ENCODE results near the gene YBX2.
A peak's percentile ranks its signal among the peaks of the same experiment; 100 is the strongest.

The YBX2 gene

GRCh38 chr17:7323731-7324437 lies 29.4 kb upstream of the YBX2 start:
- peak in 1 of 3 donors; percentile 51 for DNase-seq (ENCODE audit: low read depth in 3 of 3)

- no peak for DNase-seq (ENCODE audit: low read depth in 3 of 3)
Measured at GRCh38 chr17:7322520-7323194, 28.2 kb upstream of the YBX2 start.

- DNase-seq (ENCODE audit: low read depth in 3 of 3), result no peak
Measured at GRCh38 chr17:7321466-7321865, 27.0 kb upstream of the YBX2 start.

- DNase-seq (ENCODE audit: low read depth in 3 of 3), result no peak
Measured at GRCh38 chr17:7318121-7318860, 23.9 kb upstream of the YBX2 start.

- no peak for DNase-seq (ENCODE audit: low read depth in 3 of 3)
Measured at GRCh38 chr17:7317161-7317803, 22.8 kb upstream of the YBX2 start.

- DNase-seq (ENCODE audit: low read depth in 3 of 3), result no peak
Measured at GRCh38 chr17:7315570-7316235, 21.3 kb upstream of the YBX2 start.

- peak; percentile 79 to 92 (median 87) for DNase-seq (ENCODE audit: low read depth in 3 of 3)
Measured at GRCh38 chr17:7314719-7315569, 20.5 kb upstream of the YBX2 start, which contains the start of gene GPS2. Gene GPS2, minus strand, starts transcription at chr17:7315360. Its CDS starts 308 bp downstream, at chr17:7315052.

- no peak for DNase-seq (ENCODE audit: low read depth in 3 of 3)
Measured at GRCh38 chr17:7313890-7314718, 19.7 kb upstream of the YBX2 start.

- no peak for DNase-seq (ENCODE audit: low read depth in 3 of 3)
Measured at GRCh38 chr17:7313088-7313889, 18.9 kb upstream of the YBX2 start.

- DNase-seq (ENCODE audit: low read depth in 3 of 3), result no peak
Measured at GRCh38 chr17:7312432-7313087, 18.1 kb upstream of the YBX2 start.

- DNase-seq (ENCODE audit: low read depth in 3 of 3), result no peak
Measured at GRCh38 chr17:7311110-7311705, 16.8 kb upstream of the YBX2 start.

GRCh38 chr17:7309628-7310027 lies 15.2 kb upstream of the YBX2 start:
- DNase-seq (ENCODE audit: low read depth in 3 of 3), result no peak

- DNase-seq (ENCODE audit: low read depth in 3 of 3), result peak; percentile 60 to 80 (median 75)
Measured at GRCh38 chr17:7308625-7309433, 14.4 kb upstream of the YBX2 start.

GRCh38 chr17:7307686-7308624 lies 13.5 kb upstream of the YBX2 start:
- DNase-seq (ENCODE audit: low read depth in 3 of 3), result no peak

- peak; percentile 100 for DNase-seq (ENCODE audit: low read depth in 3 of 3)
Measured at GRCh38 chr17:7306911-7307685, 12.7 kb upstream of the YBX2 start, which contains the start of gene EIF5A. Gene EIF5A, plus strand, starts transcription at chr17:7307628. Its CDS starts 2,008 bp downstream, at chr17:7309636.
